ENCODE data around the gene OSBPL10. TPM values are rescaled to one million over a fixed set of nuclear protein-coding genes. Genes with fewer than 3 reads are reported as not detected.

Gene OSBPL10
- total RNA-seq, 1 donor from 2014 or later: 20.5 TPM

DNA sequence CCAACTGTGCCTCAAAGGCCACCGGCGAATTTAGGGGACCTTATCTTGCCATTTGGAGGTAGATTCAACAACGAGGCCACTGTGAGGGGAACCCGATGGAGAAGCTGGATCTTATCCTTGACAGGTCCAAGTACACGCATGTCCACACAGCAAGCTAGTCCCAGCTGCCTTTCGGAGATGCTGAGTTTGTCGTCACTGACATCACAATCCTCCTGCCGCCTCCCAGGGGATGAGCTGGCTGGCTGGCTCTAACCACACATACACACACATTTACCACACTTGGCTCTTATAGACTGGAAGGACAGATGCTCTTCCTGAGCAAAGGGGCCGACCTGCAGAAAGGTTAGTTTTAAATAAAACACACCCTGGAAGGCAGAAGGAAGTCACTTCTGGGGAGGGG lies 272.1 kb downstream of the OSBPL10 start:
- TF ChIP-seq, protein P1, sequence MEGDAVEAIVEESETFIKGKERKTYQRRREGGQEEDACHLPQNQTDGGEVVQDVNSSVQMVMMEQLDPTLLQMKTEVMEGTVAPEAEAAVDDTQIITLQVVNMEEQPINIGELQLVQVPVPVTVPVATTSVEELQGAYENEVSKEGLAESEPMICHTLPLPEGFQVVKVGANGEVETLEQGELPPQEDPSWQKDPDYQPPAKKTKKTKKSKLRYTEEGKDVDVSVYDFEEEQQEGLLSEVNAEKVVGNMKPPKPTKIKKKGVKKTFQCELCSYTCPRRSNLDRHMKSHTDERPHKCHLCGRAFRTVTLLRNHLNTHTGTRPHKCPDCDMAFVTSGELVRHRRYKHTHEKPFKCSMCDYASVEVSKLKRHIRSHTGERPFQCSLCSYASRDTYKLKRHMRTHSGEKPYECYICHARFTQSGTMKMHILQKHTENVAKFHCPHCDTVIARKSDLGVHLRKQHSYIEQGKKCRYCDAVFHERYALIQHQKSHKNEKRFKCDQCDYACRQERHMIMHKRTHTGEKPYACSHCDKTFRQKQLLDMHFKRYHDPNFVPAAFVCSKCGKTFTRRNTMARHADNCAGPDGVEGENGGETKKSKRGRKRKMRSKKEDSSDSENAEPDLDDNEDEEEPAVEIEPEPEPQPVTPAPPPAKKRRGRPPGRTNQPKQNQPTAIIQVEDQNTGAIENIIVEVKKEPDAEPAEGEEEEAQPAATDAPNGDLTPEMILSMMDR (IDR thresholded peaks at IDR 0.05; ENCODE audit: insufficient read depth, low read length, severe bottlenecking): no peak
- Histone ChIP-seq H3K27me3 (ENCODE audit: control insufficient read depth, insufficient read depth, low read length) (no peaks in the 10 kb centered on the region), H3K4me3 (ENCODE audit: low read depth, low read length) (no peak overlapping the region), H3K36me3 (ENCODE audit: control insufficient read depth, insufficient read depth, low read length) (no peaks in the 10 kb centered on the region)
- DNase-seq (ENCODE audit: low read depth): no peak
- FAIRE-seq: peak; percentile 52

DNA sequence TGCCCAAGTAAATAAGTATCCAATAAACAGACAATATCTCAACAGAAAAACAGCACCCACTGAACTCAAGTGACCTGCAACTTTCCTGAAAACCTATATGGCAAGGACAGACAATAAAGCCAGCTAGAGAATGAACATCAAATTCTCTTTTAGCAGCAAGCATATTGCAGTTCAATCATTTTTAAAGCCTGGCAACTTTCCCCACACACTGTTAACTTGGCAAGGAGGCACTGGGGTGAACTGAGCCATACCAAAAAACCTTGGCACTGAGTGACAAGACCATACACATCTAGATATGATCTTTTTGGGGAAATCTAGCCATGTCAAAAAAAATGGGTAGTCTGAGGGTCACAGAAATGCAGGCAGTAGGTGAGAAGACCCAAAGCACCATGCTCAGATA lies 273.8 kb downstream of the OSBPL10 start:
- H3K27me3 ChIP-seq (ENCODE audit: control insufficient read depth, insufficient read depth, low read length): no peaks in the 10 kb centered on the region
- FAIRE-seq (no peak), DNase-seq (ENCODE audit: low read depth) (no peak)
- no peak overlapping the region for H3K4me3 ChIP-seq (ENCODE audit: low read depth, low read length)
- TF ChIP-seq, protein P1 (IDR thresholded peaks at IDR 0.05; ENCODE audit: insufficient read depth, low read length, severe bottlenecking): no peak
- H3K36me3 ChIP-seq (ENCODE audit: control insufficient read depth, insufficient read depth, low read length): no peaks in the 10 kb centered on the region

DNA sequence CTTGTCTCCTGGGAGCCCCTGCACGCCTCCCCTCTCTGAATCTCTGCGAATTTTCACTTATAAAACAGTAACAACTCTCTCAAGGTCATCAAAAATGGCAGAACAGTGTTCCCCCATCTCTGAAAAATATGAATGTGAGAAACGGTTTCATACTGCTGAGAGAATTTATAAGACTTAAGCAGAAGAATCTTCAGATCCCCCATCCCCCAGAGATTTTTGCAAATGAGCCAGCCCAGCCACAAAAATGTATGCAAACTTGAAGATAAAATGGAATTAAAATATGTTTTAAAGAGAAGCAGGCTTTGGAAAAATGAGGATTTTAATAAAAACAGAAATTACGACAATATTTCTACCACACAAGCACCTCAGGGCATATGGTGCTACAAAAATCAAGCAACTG lies 275.3 kb downstream of the OSBPL10 start:
- DNase-seq (ENCODE audit: low read depth) (no peak), FAIRE-seq (no peak)
- TF ChIP-seq, protein P1 (IDR thresholded peaks at IDR 0.05; ENCODE audit: insufficient read depth, low read length, severe bottlenecking): no peak
- H3K36me3 ChIP-seq (ENCODE audit: control insufficient read depth, insufficient read depth, low read length): peaks cover 1% of the 10 kb centered on the region
- H3K27me3 ChIP-seq (ENCODE audit: control insufficient read depth, insufficient read depth, low read length): no peaks in the 10 kb centered on the region
- no peak overlapping the region for H3K4me3 ChIP-seq (ENCODE audit: low read depth, low read length)

DNA sequence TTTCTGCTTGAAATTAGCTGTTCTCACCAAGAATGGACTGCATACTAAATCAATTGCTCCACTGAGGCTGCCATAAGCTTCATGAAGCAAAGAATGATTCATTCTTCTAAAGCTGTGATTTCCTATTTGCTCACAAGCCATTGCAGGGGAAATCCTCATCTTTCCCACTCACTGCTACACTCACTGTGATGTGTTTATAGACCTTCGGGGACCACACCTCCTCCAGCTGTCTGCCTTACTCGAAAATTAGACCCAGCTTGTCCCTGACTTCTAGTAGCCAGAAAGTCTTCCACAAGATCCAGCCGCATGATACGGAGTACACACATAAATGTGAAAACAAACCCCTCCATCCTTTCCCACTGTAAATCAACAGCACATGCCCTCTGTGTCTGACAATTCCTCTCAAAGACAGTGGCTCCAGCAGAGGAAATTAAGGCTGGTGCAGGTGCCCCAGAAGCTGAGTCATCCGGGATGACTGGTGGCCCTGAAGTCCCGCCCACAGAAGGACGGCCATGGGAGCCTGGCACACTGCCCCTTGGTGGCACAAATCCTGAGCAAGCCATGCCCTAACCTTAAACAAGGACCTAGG lies 276.4 kb downstream of the OSBPL10 start:
- H3K36me3 ChIP-seq (ENCODE audit: control insufficient read depth, insufficient read depth, low read length): peaks cover 1% of the 10 kb centered on the region
- no peak overlapping the region for H3K4me3 ChIP-seq (ENCODE audit: low read depth, low read length)
- H3K27me3 ChIP-seq (ENCODE audit: control insufficient read depth, insufficient read depth, low read length): no peaks in the 10 kb centered on the region
- FAIRE-seq (no peak), DNase-seq (ENCODE audit: low read depth) (peak; percentile 76)
- TF ChIP-seq, protein P1 (IDR thresholded peaks at IDR 0.05; ENCODE audit: insufficient read depth, low read length, severe bottlenecking): no peak

DNA sequence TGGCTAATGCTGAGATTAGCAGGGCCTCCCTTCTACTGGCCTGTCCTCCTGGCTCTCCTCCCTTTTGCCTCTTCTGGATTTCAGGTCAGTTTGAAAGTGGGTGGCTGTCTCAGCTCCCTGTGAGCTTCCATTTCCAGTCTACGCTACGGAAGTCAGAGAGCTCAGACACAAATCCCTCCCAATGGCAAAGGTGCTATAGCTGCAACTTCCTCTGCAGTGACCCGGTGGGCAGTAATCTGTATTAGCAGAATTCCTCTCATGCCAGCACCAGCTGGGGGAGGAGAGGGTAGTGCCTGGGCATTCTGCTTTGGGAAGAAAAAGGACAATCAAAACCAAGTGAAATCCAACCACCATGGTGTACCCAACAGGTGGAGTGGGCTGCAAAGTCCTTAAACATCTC lies 276.9 kb downstream of the OSBPL10 start:
- Histone ChIP-seq H3K27me3 (ENCODE audit: control insufficient read depth, insufficient read depth, low read length) (no peaks in the 10 kb centered on the region), H3K36me3 (ENCODE audit: control insufficient read depth, insufficient read depth, low read length) (peaks cover 1% of the 10 kb centered on the region), H3K4me3 (ENCODE audit: low read depth, low read length) (no peak overlapping the region)
- FAIRE-seq (no peak), DNase-seq (ENCODE audit: low read depth) (no peak)
- TF ChIP-seq, protein P1 (IDR thresholded peaks at IDR 0.05; ENCODE audit: insufficient read depth, low read length, severe bottlenecking): no peak

DNA sequence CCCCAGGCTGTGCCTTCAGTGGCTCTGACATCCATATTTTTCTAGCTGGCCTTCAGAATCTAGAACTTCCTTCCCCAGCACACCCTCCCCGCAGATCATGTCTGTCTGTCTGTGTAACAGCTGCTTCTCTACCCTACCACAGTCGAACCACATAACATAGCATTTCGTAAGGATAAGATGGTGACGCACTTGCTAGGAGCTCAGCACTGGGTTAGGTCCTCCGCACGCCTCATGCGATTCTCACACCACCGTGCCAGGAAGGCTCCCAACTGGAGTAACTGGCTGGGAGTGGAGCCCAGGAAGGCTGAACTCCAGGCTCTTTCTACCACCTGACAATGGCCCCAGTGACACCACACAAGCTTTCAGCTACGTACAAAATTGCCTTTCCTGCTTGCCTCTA lies 279.8 kb downstream of the OSBPL10 start:
- FAIRE-seq (no peak), DNase-seq (ENCODE audit: low read depth) (no peak)
- peaks cover 1% of the 10 kb centered on the region for H3K36me3 ChIP-seq (ENCODE audit: control insufficient read depth, insufficient read depth, low read length)
- H3K4me3 ChIP-seq (ENCODE audit: low read depth, low read length): no peak overlapping the region
- H3K27me3 ChIP-seq (ENCODE audit: control insufficient read depth, insufficient read depth, low read length): no peaks in the 10 kb centered on the region
- TF ChIP-seq, protein P1 (IDR thresholded peaks at IDR 0.05; ENCODE audit: insufficient read depth, low read length, severe bottlenecking): no peak
